ENCODE results near the gene NSG2.

Gene NSG2

DNA sequence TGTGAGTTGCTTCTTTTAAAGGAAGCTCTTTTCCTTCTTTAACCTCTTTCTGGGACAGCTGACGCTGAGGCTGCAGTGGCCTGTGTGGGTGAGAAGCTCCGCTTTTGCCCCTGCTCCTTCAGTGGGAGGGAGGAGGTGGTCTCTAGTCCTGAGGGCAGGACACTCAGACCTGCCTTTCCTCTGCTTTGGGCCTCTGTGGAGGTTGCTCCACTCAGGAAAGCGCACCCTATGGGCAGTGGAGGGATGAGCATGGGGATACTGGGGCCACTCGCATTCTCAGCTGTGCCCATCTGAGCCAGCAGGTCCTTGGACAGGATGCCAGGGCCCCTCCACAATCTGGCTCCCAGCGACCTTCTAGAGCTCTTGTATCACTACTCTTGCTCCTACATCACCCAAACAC, 111.5 kb downstream of the NSG2 start:
- in situ Hi-C loops (cut with MboI; ENCODE audit: low sequenced_read_pairs): no loop called here
- DNase-seq (ENCODE audit: low spot score in 2 of 2): no peak
- Histone ChIP-seq H3K27me3 (ENCODE audit: low read depth) (no peaks in the 10 kb centered on the region), H3K4me1 (no peaks in the 10 kb centered on the region), H3K9me3 (peaks cover 3% of the 10 kb centered on the region; the same call in 1 of the 2 replicates), H3K36me3 (replicated peaks) (no peaks in the 10 kb centered on the region), H3K4me3 (no peak overlapping the region)

All from HAP-1 (cell line).